Neural cell (in vitro differentiated cells): ENCODE measurements around the gene SLCO4A1. TPM values are rescaled to one million over a fixed set of nuclear protein-coding genes. Genes with fewer than 3 reads are reported as not detected.

Experiments used
- H2AFZ ChIP-seq: fragments of 200-600, 300-800 bp; sonication (generic), shearing (Covaris generic); 2 replicates; pipeline ENCODE4 v1.6.0; 2014; ENCODE audit warnings: low read depth, mild to moderate bottlenecking, antibody characterized with exemption, low read length, moderate library complexity
- H3F3A ChIP-seq: fragments of 200-600 bp; shearing (Covaris generic); 2 replicates; pipeline ENCODE4 v1.6.1; 2016; ENCODE audit warnings: mild to moderate bottlenecking, moderate library complexity, mixed read lengths, antibody characterized with exemption, low read length; ENCODE audit not compliant: insufficient read depth, poor library complexity, severe bottlenecking
- H3K27ac ChIP-seq: fragments of 200-600, 300-800 bp; sonication (generic), shearing (Covaris generic); 2 replicates; pipeline ENCODE4 v1.5.1; 2014; ENCODE audit warnings: mild to moderate bottlenecking, low read length, moderate library complexity
- H3K27me3 ChIP-seq: fragments of 300-800, 200-600 bp; sonication (generic), shearing (Covaris generic); 2 replicates; pipeline ENCODE4 v1.6.0; 2014; ENCODE audit warnings: mild to moderate bottlenecking, low read depth, low read length, moderate library complexity; ENCODE audit not compliant: insufficient read depth
- H3K36me3 ChIP-seq: fragments of 300-800, 200-600 bp; sonication (generic), shearing (Covaris generic); 2 replicates; pipeline ENCODE4 v1.5.1; 2014; ENCODE audit warnings: mild to moderate bottlenecking, antibody characterized with exemption, low read length, moderate library complexity; ENCODE audit not compliant: insufficient read depth
- H3K4me2 ChIP-seq: fragments of 300-800, 200-600 bp; sonication (generic), shearing (Covaris generic); 2 replicates; pipeline ENCODE4 v1.6.0; 2014; ENCODE audit warnings: mild to moderate bottlenecking, low read length
- H3K4me3 ChIP-seq: fragments of 300-800, 200-600 bp; sonication (generic), shearing (Covaris generic); 2 replicates; pipeline ENCODE4 v1.5.1; 2014; ENCODE audit warnings: mild to moderate bottlenecking, low read length, moderate library complexity
- H3K79me2 ChIP-seq: fragments of 200-600 bp; shearing (Covaris generic); replicated peaks from 2 replicates; pipeline ENCODE4 v1.6.0; 2014; ENCODE audit warnings: mild to moderate bottlenecking, low read length, moderate library complexity; ENCODE audit not compliant: insufficient read depth
- H3K9ac ChIP-seq: fragments of 300-800, 200-600 bp; sonication (generic), shearing (Covaris generic); 2 replicates; pipeline ENCODE4 v1.6.1; 2016; ENCODE audit warnings: mild to moderate bottlenecking, low read length, mixed read lengths
- H3K9me2 ChIP-seq: fragments of 200-600 bp; shearing (Covaris generic); 2 replicates; pipeline ENCODE4 v1.6.1; 2016; ENCODE audit warnings: mild to moderate bottlenecking, low read length, mixed read lengths; ENCODE audit not compliant: insufficient read depth
- H3K9me3 ChIP-seq: fragments of 200-600, 300-800 bp; sonication (generic), shearing (Covaris generic); 2 replicates; pipeline ENCODE4 v1.6.1; 2016; ENCODE audit warnings: mild to moderate bottlenecking, mixed run types, low read length, moderate library complexity, mixed read lengths
- H4K20me1 ChIP-seq: fragments of 200-600 bp; shearing (Covaris generic); 2 replicates; pipeline ENCODE4 v1.6.1; 2016; ENCODE audit warnings: mild to moderate bottlenecking, mixed run types; ENCODE audit not compliant: insufficient read depth
- EP300 ChIP-seq: fragments of 450-650 bp; conservative IDR thresholded peaks from 2 replicates; pipeline ENCODE4 v1.6.1; 2014; ENCODE audit warnings: antibody characterized with exemption, mild to moderate bottlenecking, moderate library complexity; ENCODE audit not compliant: poor library complexity, severe bottlenecking
- EZH2 ChIP-seq: fragments of 200-600, 300-800 bp; shearing (Covaris generic), sonication (generic); IDR thresholded peaks from 2 replicates; pipeline ENCODE4 v1.6.1; 2014; ENCODE audit warnings: antibody characterized with exemption, low read length, borderline replicate concordance, mild to moderate bottlenecking; ENCODE audit not compliant: insufficient read depth, poor library complexity, severe bottlenecking
- MXI1 ChIP-seq: fragments of 450-650 bp; conservative IDR thresholded peaks from 2 replicates; pipeline ENCODE4 v1.6.1; 2014; ENCODE audit warnings: antibody characterized with exemption, mild to moderate bottlenecking; ENCODE audit not compliant: poor library complexity, severe bottlenecking
- POLR2AphosphoS5 ChIP-seq: IDR thresholded peaks from 2 replicates; pipeline ENCODE4 v1.6.1; 2012
- RAD21 ChIP-seq: fragments of 450-650 bp; conservative IDR thresholded peaks from 2 replicates; pipeline ENCODE4 v1.6.1; 2014; ENCODE audit warnings: antibody characterized with exemption, mild to moderate bottlenecking, moderate library complexity
- SMC3 ChIP-seq: fragments of 450-650 bp; conservative IDR thresholded peaks from 2 replicates; pipeline ENCODE4 v1.6.1; 2014; ENCODE audit warnings: antibody characterized with exemption, mild to moderate bottlenecking, moderate library complexity; ENCODE audit not compliant: poor library complexity
- TAF1 ChIP-seq: IDR thresholded peaks from 2 replicates; pipeline ENCODE4 v1.6.1; 2012; ENCODE audit warnings: low read depth
- polyA plus RNA-seq: library from polyadenylated mRNA; depleted of rRNA; stranded (reverse); fragments of >200 nt; gene quantifications from 2 replicates; pipeline ENCODE4 v1.2.3, GENCODE V29; 2014
- TF ChIP-seq, protein P1 (sequence below): fragments of 450-650 bp; IDR thresholded peaks from 2 replicates; pipeline ENCODE4 v1.5.1; 2014; ENCODE audit warnings: antibody characterized with exemption, mild to moderate bottlenecking, moderate library complexity; ENCODE audit not compliant: poor library complexity, severe bottlenecking
- TF ChIP-seq, protein P2 (sequence below): IDR thresholded peaks from 2 replicates; pipeline ENCODE4 v1.6.1; 2012; ENCODE audit warnings: borderline replicate concordance

Gene SLCO4A1
- polyA plus RNA-seq, 1 donor from 2014 or later = 3.5 TPM

DNA sequence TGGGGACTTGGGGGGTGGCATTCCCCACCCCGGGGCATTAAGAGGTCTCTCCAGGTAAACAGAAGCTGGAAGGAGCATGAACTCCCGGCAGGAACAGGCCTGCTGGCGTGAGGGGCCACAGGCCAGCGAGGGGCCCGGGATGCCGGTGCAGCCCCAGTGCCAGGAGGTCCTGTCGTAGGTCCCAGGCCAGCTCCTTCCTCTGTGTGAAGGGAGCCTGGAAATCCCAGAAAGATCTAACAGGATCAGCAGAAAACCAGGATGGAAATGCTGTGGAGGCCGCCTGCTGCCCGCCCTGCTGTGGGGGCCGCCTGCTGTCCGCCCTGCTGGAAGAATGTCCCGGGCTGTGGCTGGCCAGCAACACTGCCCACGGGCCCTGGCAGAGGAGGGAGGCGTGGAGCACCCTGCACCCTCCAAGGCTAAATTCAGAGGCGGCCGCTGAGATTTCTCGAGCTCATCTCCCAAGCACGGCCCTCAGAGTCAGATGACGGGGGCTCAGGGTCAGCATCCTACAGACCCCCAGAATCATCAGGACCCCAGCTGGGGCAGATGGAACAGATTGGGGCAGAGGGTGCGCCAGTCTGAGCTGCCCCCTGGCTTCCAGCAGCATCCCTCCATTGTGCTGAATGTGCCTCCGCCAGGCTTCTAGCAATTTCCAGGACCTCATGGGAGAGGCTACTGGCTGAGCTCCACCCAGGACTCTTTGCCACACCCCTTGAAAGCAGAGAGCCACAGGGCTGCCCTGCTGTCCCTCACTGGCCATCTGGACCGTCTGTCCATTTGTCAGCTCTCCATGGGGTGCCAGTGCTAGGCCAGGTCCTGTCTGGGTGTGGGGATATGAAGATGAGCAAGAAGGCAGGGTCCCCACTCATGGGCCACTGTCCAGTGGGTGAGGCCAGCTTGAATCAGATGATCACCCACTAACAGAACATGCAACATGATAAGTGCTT is 32.2 kb upstream of the SLCO4A1 start:
- no peak overlapping the region for H3K4me2 ChIP-seq
- H3K9me2 ChIP-seq = no peaks in the 10 kb centered on the region
- H4K20me1 ChIP-seq = no peaks in the 10 kb centered on the region
- H3K9me3 ChIP-seq = no peaks in the 10 kb centered on the region
- no peaks in the 10 kb centered on the region for H3K27me3 ChIP-seq
- H3K4me3 ChIP-seq = no peak overlapping the region
- H3K9ac ChIP-seq = no peak overlapping the region
- H2AFZ ChIP-seq = no peak overlapping the region
- no peaks in the 10 kb centered on the region for H3F3A ChIP-seq
- H3K36me3 ChIP-seq = no peaks in the 10 kb centered on the region
- H3K79me2 ChIP-seq = no peaks in the 10 kb centered on the region
- TF ChIP-seq EP300 (no peak), EZH2 (no peak), RAD21 (no peak), MXI1 (no peak), TAF1 (no peak), POLR2AphosphoS5 (no peak), SMC3 (no peak)
- TF ChIP-seq, protein P1, sequence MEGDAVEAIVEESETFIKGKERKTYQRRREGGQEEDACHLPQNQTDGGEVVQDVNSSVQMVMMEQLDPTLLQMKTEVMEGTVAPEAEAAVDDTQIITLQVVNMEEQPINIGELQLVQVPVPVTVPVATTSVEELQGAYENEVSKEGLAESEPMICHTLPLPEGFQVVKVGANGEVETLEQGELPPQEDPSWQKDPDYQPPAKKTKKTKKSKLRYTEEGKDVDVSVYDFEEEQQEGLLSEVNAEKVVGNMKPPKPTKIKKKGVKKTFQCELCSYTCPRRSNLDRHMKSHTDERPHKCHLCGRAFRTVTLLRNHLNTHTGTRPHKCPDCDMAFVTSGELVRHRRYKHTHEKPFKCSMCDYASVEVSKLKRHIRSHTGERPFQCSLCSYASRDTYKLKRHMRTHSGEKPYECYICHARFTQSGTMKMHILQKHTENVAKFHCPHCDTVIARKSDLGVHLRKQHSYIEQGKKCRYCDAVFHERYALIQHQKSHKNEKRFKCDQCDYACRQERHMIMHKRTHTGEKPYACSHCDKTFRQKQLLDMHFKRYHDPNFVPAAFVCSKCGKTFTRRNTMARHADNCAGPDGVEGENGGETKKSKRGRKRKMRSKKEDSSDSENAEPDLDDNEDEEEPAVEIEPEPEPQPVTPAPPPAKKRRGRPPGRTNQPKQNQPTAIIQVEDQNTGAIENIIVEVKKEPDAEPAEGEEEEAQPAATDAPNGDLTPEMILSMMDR = no peak
- TF ChIP-seq, protein P2, sequence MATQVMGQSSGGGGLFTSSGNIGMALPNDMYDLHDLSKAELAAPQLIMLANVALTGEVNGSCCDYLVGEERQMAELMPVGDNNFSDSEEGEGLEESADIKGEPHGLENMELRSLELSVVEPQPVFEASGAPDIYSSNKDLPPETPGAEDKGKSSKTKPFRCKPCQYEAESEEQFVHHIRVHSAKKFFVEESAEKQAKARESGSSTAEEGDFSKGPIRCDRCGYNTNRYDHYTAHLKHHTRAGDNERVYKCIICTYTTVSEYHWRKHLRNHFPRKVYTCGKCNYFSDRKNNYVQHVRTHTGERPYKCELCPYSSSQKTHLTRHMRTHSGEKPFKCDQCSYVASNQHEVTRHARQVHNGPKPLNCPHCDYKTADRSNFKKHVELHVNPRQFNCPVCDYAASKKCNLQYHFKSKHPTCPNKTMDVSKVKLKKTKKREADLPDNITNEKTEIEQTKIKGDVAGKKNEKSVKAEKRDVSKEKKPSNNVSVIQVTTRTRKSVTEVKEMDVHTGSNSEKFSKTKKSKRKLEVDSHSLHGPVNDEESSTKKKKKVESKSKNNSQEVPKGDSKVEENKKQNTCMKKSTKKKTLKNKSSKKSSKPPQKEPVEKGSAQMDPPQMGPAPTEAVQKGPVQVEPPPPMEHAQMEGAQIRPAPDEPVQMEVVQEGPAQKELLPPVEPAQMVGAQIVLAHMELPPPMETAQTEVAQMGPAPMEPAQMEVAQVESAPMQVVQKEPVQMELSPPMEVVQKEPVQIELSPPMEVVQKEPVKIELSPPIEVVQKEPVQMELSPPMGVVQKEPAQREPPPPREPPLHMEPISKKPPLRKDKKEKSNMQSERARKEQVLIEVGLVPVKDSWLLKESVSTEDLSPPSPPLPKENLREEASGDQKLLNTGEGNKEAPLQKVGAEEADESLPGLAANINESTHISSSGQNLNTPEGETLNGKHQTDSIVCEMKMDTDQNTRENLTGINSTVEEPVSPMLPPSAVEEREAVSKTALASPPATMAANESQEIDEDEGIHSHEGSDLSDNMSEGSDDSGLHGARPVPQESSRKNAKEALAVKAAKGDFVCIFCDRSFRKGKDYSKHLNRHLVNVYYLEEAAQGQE = no peak
- no peak overlapping the region for H3K27ac ChIP-seq

DNA sequence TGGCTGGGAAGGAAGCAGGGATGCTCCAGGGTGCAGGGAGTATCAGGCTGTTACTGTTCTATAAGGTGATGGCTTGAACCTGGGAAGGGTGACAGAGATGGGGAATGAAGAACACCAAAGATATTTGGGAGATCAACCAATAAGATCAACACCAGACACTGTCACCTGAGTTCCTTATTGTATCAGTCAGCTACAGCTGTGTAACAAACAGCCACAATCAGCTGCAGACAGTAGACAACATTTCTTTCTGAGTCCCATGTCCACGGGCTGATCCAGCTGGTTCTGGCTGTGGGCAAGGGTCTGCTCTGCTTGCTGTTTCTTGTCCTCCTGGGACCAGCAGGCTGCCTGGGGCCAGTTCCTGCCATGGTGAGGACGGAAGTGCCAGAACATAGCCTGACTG is 31.3 kb upstream of the SLCO4A1 start:
- no peaks in the 10 kb centered on the region for H4K20me1 ChIP-seq
- no peak overlapping the region for H2AFZ ChIP-seq
- H3K9me2 ChIP-seq = no peaks in the 10 kb centered on the region
- H3K27me3 ChIP-seq = no peaks in the 10 kb centered on the region
- no peaks in the 10 kb centered on the region for H3K9me3 ChIP-seq
- H3K9ac ChIP-seq = no peak overlapping the region
- H3K36me3 ChIP-seq = no peaks in the 10 kb centered on the region
- H3K79me2 ChIP-seq = no peaks in the 10 kb centered on the region
- no peak overlapping the region for H3K4me2 ChIP-seq
- no peak overlapping the region for H3K4me3 ChIP-seq
- TF ChIP-seq SMC3 (no peak), EZH2 (no peak), POLR2AphosphoS5 (no peak), TAF1 (no peak), RAD21 (no peak), MXI1 (no peak), EP300 (no peak)
- TF ChIP-seq, protein P2 = no peak
- TF ChIP-seq, protein P1 = no peak
- no peak overlapping the region for H3K27ac ChIP-seq
- H3F3A ChIP-seq = no peaks in the 10 kb centered on the region
